Measurements from ENCODE around the gene GPA33.
A peak's percentile ranks its signal among the peaks of the same experiment; 100 is the strongest.

Gene GPA33

GRCh38 chr1:167128261-167129227 is 38.4 kb upstream of the GPA33 start:
- H3K9me3 ChIP-seq (ENCODE audit: control insufficient read depth, insufficient read depth, low read length): no peaks in the 10 kb centered on the region
- no peaks in the 10 kb centered on the region; the same call in none of the 2 replicates for H3K4me1 ChIP-seq (ENCODE audit: control insufficient read depth, insufficient read depth, low read length)
- no peak overlapping the region for H3K27ac ChIP-seq (ENCODE audit: low read length)
- no peak overlapping the region for H3K4me3 ChIP-seq (ENCODE audit: low read length)
- no peaks in the 10 kb centered on the region for H3K36me3 ChIP-seq (ENCODE audit: control insufficient read depth, insufficient read depth, low read length)
- H3K27me3 ChIP-seq (ENCODE audit: control insufficient read depth, insufficient read depth, low read length): no peaks in the 10 kb centered on the region
- WGBS (ENCODE audit: insufficient coverage, insufficient read length): no CpG with 5 or more reads among the region's 17 CpGs
- no peak for DNase-seq (ENCODE audit: low read depth, low spot score)

DNA sequence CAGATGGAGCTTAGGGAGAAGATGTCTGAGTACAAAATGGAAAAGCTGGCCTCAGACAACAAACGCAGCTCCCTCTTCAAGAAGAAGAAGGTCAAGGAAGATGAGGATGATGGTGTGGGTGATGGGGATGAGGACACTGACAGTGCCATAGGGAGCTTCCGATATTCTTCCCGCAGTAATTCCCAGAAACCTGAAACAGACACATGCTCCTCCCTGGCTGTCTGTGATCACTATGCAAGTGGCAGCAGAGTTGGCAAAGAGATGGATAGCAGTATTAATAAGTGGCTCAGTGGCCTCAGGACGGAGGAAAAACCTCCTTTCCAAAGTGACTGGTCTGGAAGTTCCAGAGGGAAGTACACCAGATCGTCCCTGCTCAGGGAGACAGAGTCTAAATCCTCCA is 37.5 kb upstream of the GPA33 start:
- Histone ChIP-seq H3K27me3 (ENCODE audit: control insufficient read depth, insufficient read depth, low read length) (no peaks in the 10 kb centered on the region), H3K4me3 (ENCODE audit: low read length) (no peak overlapping the region), H3K36me3 (ENCODE audit: control insufficient read depth, insufficient read depth, low read length) (no peaks in the 10 kb centered on the region), H3K9me3 (ENCODE audit: control insufficient read depth, insufficient read depth, low read length) (no peaks in the 10 kb centered on the region), H3K4me1 (ENCODE audit: control insufficient read depth, insufficient read depth, low read length) (no peaks in the 10 kb centered on the region; the same call in none of the 2 replicates), H3K27ac (ENCODE audit: low read length) (no peak overlapping the region)
- no peak for DNase-seq (ENCODE audit: low read depth, low spot score)
- no CpG with 5 or more reads among the region's 5 CpGs for WGBS (ENCODE audit: insufficient coverage, insufficient read length)

DNA sequence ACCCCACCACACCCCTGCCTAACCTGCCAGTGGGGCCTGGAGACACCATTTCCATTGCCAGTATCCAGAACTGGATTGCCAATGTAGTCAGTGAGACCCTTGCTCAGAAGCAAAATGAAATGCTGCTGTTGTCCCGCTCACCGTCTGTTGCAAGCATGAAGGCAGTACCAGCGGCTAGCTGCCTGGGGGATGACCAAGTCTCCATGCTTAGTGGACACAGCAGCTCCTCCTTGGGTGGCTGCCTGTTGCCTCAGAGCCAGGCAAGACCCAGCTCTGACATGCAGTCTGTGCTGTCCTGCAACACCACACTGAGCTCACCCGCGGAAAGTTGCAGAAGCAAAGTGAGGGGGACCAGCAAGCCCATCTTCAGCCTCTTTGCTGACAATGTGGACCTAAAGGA is 37.1 kb upstream of the GPA33 start:
- no peaks in the 10 kb centered on the region for H3K27me3 ChIP-seq (ENCODE audit: control insufficient read depth, insufficient read depth, low read length)

GRCh38 chr1:167126811-167127210 is 36.6 kb upstream of the GPA33 start:
- no peaks in the 10 kb centered on the region for H3K27me3 ChIP-seq (ENCODE audit: control insufficient read depth, insufficient read depth, low read length)
- H3K9me3 ChIP-seq (ENCODE audit: control insufficient read depth, insufficient read depth, low read length): no peaks in the 10 kb centered on the region
- WGBS (ENCODE audit: insufficient coverage, insufficient read length): no CpG with 5 or more reads among the region's 17 CpGs
- H3K36me3 ChIP-seq (ENCODE audit: control insufficient read depth, insufficient read depth, low read length): no peaks in the 10 kb centered on the region
- no peak overlapping the region for H3K4me3 ChIP-seq (ENCODE audit: low read length)
- peaks cover 3% of the 10 kb centered on the region for H3K4me1 ChIP-seq (ENCODE audit: control insufficient read depth, insufficient read depth, low read length)
- H3K27ac ChIP-seq (ENCODE audit: low read length): no peak overlapping the region
- no peak for DNase-seq (ENCODE audit: low read depth, low spot score)

More for the DNA sequence above, 37.1 kb upstream of the GPA33 start:
- no peak for DNase-seq (ENCODE audit: low read depth, low spot score)
- H3K36me3 ChIP-seq (ENCODE audit: control insufficient read depth, insufficient read depth, low read length): no peaks in the 10 kb centered on the region
- H3K4me3 ChIP-seq (ENCODE audit: low read length): no peak overlapping the region
- H3K27ac ChIP-seq (ENCODE audit: low read length): no peak overlapping the region
- peaks cover 1% of the 10 kb centered on the region for H3K4me1 ChIP-seq (ENCODE audit: control insufficient read depth, insufficient read depth, low read length)
- no CpG with 5 or more reads among the region's 5 CpGs for WGBS (ENCODE audit: insufficient coverage, insufficient read length)
- H3K9me3 ChIP-seq (ENCODE audit: control insufficient read depth, insufficient read depth, low read length): no peaks in the 10 kb centered on the region

GRCh38 chr1:167126317-167126716 is 36.1 kb upstream of the GPA33 start:
- H3K27me3 ChIP-seq (ENCODE audit: control insufficient read depth, insufficient read depth, low read length): no peaks in the 10 kb centered on the region
- DNase-seq (ENCODE audit: low read depth, low spot score): no peak
- peaks cover 3% of the 10 kb centered on the region for H3K4me1 ChIP-seq (ENCODE audit: control insufficient read depth, insufficient read depth, low read length)
- WGBS (ENCODE audit: insufficient coverage, insufficient read length): no CpG with 5 or more reads among the region's 28 CpGs
- no peak overlapping the region for H3K4me3 ChIP-seq (ENCODE audit: low read length)
- H3K36me3 ChIP-seq (ENCODE audit: control insufficient read depth, insufficient read depth, low read length): no peaks in the 10 kb centered on the region
- no peak overlapping the region for H3K27ac ChIP-seq (ENCODE audit: low read length)
- no peaks in the 10 kb centered on the region for H3K9me3 ChIP-seq (ENCODE audit: control insufficient read depth, insufficient read depth, low read length)

GRCh38 chr1:167122568-167122967 is 32.4 kb upstream of the GPA33 start:
- Histone ChIP-seq H3K36me3 (ENCODE audit: control insufficient read depth, insufficient read depth, low read length) (no peaks in the 10 kb centered on the region), H3K4me1 (ENCODE audit: control insufficient read depth, insufficient read depth, low read length) (peaks cover 3% of the 10 kb centered on the region), H3K27ac (ENCODE audit: low read length) (no peak overlapping the region), H3K9me3 (ENCODE audit: control insufficient read depth, insufficient read depth, low read length) (no peaks in the 10 kb centered on the region), H3K27me3 (ENCODE audit: control insufficient read depth, insufficient read depth, low read length) (no peaks in the 10 kb centered on the region), H3K4me3 (ENCODE audit: low read length) (no peak overlapping the region)
- no CpG with 5 or more reads among the region's 4 CpGs for WGBS (ENCODE audit: insufficient coverage, insufficient read length)
- no peak for DNase-seq (ENCODE audit: low read depth, low spot score)

DNA sequence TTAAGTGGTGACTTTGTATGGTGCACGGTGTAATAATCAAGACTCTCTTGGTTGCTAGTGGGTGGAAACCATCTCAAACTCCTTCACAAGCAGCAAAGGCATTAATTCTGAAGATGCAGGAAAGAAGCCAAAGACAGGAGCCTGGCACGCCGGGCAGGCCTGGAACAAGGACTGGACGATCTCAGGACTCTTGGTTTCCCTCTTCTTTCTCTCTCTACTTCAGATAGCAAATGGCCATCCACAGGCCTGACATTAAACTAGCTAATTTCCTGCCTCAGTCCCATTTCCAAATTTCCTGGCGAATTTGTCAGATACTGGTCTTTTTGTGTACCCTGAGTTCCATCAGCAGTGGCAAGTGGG is 31.9 kb upstream of the GPA33 start:
- Histone ChIP-seq H3K4me1 (ENCODE audit: control insufficient read depth, insufficient read depth, low read length) (peaks cover 3% of the 10 kb centered on the region), H3K9me3 (ENCODE audit: control insufficient read depth, insufficient read depth, low read length) (no peaks in the 10 kb centered on the region), H3K36me3 (ENCODE audit: control insufficient read depth, insufficient read depth, low read length) (no peaks in the 10 kb centered on the region), H3K27ac (ENCODE audit: low read length) (no peak overlapping the region), H3K27me3 (ENCODE audit: control insufficient read depth, insufficient read depth, low read length) (no peaks in the 10 kb centered on the region), H3K4me3 (ENCODE audit: low read length) (no peak overlapping the region)
- WGBS (ENCODE audit: insufficient coverage, insufficient read length): no CpG with 5 or more reads among the region's 5 CpGs
- no peak for DNase-seq (ENCODE audit: low read depth, low spot score)

DNA sequence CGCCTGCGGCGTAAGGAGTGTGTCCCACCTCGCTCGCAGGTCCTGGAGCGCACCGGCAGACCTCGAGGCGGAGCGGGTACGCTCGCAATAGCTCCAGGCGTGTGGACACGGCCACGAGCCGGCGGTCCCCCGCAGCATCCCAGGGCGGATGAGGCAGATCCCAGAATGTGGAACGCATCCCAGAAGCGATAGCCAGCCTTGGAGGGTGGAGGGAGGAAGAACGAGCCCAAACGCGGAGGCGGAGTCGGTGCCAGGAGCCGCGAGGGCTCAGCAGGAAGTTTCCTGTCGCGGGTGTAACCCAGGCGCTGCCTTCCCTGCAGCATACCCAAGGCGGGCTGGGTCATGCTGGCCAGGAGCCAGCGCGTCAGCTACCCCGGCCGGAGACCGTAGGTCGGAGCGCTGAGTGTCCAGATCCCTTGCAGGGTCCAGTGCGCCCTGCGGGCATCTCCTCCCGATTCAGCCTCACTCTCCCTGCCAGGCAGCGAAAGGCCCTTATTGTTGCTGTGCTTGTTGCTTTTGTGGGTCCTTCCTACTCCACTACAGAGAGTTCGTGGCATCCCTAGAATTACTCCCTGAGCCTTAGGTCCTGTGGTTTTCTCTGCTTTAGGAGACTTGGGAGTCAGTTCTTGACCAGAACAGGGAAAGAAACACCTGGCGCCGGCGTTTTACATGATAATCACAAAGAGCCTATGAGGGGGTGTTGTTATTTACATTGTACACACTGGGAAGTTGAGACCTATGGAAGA is 31.4 kb upstream of the GPA33 start:
- peaks cover 3% of the 10 kb centered on the region for H3K4me1 ChIP-seq (ENCODE audit: control insufficient read depth, insufficient read depth, low read length)
- no peaks in the 10 kb centered on the region for H3K36me3 ChIP-seq (ENCODE audit: control insufficient read depth, insufficient read depth, low read length)
- no peaks in the 10 kb centered on the region for H3K9me3 ChIP-seq (ENCODE audit: control insufficient read depth, insufficient read depth, low read length)
- no CpG with 5 or more reads among the region's 47 CpGs for WGBS (ENCODE audit: insufficient coverage, insufficient read length)
- H3K27ac ChIP-seq (ENCODE audit: low read length): no peak overlapping the region
- H3K27me3 ChIP-seq (ENCODE audit: control insufficient read depth, insufficient read depth, low read length): no peaks in the 10 kb centered on the region
- H3K4me3 ChIP-seq (ENCODE audit: low read length): peak overlapping the region; percentile 29; the same call in 1 of the 2 replicates
- no peak for DNase-seq (ENCODE audit: low read depth, low spot score)

DNA sequence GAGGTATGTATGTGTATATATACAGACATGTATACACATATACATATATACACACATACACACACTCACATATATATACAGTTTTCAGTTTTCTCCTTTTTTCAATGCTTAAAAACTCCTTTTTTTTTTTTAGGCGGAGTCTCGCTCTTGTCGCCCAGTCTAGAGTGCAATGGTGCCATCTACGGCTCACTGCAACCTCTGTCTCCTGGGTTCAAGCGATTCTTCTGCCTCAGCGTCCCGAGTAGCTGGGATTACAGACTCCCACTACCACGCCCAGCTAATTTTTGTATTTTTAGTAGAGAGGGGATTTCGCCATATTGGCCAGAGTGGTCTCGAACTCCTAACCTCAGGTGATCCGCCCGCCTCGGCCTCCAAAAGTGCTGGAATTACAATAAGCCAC is 30.7 kb upstream of the GPA33 start:
- no peak for DNase-seq (ENCODE audit: low read depth, low spot score)
- Histone ChIP-seq H3K4me1 (ENCODE audit: control insufficient read depth, insufficient read depth, low read length) (peaks cover 3% of the 10 kb centered on the region), H3K4me3 (ENCODE audit: low read length) (peak overlapping the region; percentile 29; the same call in 1 of the 2 replicates), H3K36me3 (ENCODE audit: control insufficient read depth, insufficient read depth, low read length) (no peaks in the 10 kb centered on the region), H3K9me3 (ENCODE audit: control insufficient read depth, insufficient read depth, low read length) (no peaks in the 10 kb centered on the region), H3K27me3 (ENCODE audit: control insufficient read depth, insufficient read depth, low read length) (no peaks in the 10 kb centered on the region), H3K27ac (ENCODE audit: low read length) (no peak overlapping the region)
- WGBS (ENCODE audit: insufficient coverage, insufficient read length): no CpG with 5 or more reads among the region's 13 CpGs

DNA sequence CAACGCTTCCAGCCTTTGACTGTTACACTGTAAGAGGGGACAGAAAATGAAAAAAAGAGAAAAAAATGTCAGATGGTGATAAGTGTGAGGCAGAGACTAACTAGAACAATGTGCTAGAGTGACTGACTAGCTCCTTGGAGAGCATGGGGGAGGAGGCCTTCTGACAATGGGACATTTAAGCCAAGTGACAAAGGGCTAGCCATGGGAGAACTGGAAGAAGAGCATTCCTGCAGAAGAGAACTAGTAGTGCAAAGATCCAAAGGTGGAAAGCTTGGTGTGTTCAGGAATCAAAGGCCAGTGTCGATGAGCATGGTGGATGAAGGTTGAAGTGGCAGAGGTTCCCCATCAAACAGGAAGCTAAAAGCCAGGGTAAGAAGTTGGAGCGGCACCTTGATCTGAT is 29.5 kb upstream of the GPA33 start:
- no peak overlapping the region for H3K27ac ChIP-seq (ENCODE audit: low read length)
- H3K27me3 ChIP-seq (ENCODE audit: control insufficient read depth, insufficient read depth, low read length): no peaks in the 10 kb centered on the region
- no peaks in the 10 kb centered on the region for H3K36me3 ChIP-seq (ENCODE audit: control insufficient read depth, insufficient read depth, low read length)
- WGBS (ENCODE audit: insufficient coverage, insufficient read length): no CpG with 5 or more reads among the region's 3 CpGs
- H3K9me3 ChIP-seq (ENCODE audit: control insufficient read depth, insufficient read depth, low read length): no peaks in the 10 kb centered on the region
- peaks cover 3% of the 10 kb centered on the region; the same call in 1 of the 2 replicates for H3K4me1 ChIP-seq (ENCODE audit: control insufficient read depth, insufficient read depth, low read length)
- H3K4me3 ChIP-seq (ENCODE audit: low read length): no peak overlapping the region
- no peak for DNase-seq (ENCODE audit: low read depth, low spot score)

Measured in iPS DF 6.9 (cell line).